Erythroblast (primary cell): ENCODE data around the gene CHST6.

Source experiments
- GATA1 ChIP-seq: IDR thresholded peaks from 2 replicates; pipeline ENCODE4 v1.6.1; 2011; ENCODE audit warnings: low read depth, mild to moderate bottlenecking, control low read depth, low read length, moderate library complexity
- POLR2A ChIP-seq: IDR thresholded peaks from 2 replicates; pipeline ENCODE4 v1.6.1; 2011; ENCODE audit warnings: mild to moderate bottlenecking, low read length

- TF ChIP-seq POLR2A (no peak), GATA1 (no peak)
These were observed 32.4 kb downstream of the CHST6 start for GRCh38 chr16:75462806-75463205.
